Measurements from ENCODE around the gene CALN1.

- TF ChIP-seq TAF1 (IDR thresholded peaks at IDR 0.05; ENCODE audit: borderline replicate concordance, insufficient read depth, low read length) (no peak), SIN3A (IDR thresholded peaks at IDR 0.05; ENCODE audit: borderline replicate concordance, insufficient read depth, low read length) (no peak), REST (IDR thresholded peaks at IDR 0.05; ENCODE audit: insufficient read depth in 1 of 2, low read depth in 2 of 2, low read length in 2 of 2) (no peak)
Observed at GRCh38 chr7:71987200-71987767, 424.9 kb downstream of the CALN1 start.
